Mucosa of rectum (tissue), 2 donors: ENCODE data around the gene CDH5.
"Not testable (repeated sequence)": the region's sequence is repeated elsewhere in the genome, so short reads cannot be mapped to it uniquely, and the experiment has no call there.

Experiments
- H3K27ac ChIP-seq, 2 donors: one replicate each; pipeline ENCODE4 v1.7.0; 2013; ENCODE audit warnings: inconsistent platforms in 2 of 2, low read depth in 2 of 2, low read length in 2 of 2
- H3K27me3 ChIP-seq, 2 donors: one replicate each; pipeline ENCODE4 v1.7.0; 2013; ENCODE audit warnings: low read length in 2 of 2; ENCODE audit not compliant: control insufficient read depth in 2 of 2, insufficient read depth in 2 of 2
- H3K36me3 ChIP-seq, 2 donors: one replicate each; pipeline ENCODE4 v1.7.0; 2013; ENCODE audit warnings: low read length in 2 of 2; ENCODE audit not compliant: control insufficient read depth in 2 of 2, insufficient read depth in 2 of 2
- H3K4me1 ChIP-seq, 2 donors: one replicate each; pipeline ENCODE4 v1.7.0; 2013; ENCODE audit warnings: low read length in 2 of 2, mild to moderate bottlenecking in 1 of 2; ENCODE audit not compliant: control insufficient read depth in 2 of 2, insufficient read depth in 2 of 2
- H3K4me3 ChIP-seq, 2 donors: one replicate each; pipeline ENCODE4 v1.7.0; 2013; ENCODE audit warnings: low read length in 2 of 2
- H3K9ac ChIP-seq, 2 donors: one replicate each; pipeline ENCODE4 v1.7.0; 2013; ENCODE audit warnings: low read length in 2 of 2, low read depth in 1 of 2, mild to moderate bottlenecking in 1 of 2
- H3K9me3 ChIP-seq, 2 donors: one replicate each; pipeline ENCODE4 v1.7.0; 2013; ENCODE audit warnings: low read length in 2 of 2; ENCODE audit not compliant: control insufficient read depth in 2 of 2
- donor health status: healthy.
- donor health status: Normal muscosa, but diverticular disease.

Gene CDH5, protein sequence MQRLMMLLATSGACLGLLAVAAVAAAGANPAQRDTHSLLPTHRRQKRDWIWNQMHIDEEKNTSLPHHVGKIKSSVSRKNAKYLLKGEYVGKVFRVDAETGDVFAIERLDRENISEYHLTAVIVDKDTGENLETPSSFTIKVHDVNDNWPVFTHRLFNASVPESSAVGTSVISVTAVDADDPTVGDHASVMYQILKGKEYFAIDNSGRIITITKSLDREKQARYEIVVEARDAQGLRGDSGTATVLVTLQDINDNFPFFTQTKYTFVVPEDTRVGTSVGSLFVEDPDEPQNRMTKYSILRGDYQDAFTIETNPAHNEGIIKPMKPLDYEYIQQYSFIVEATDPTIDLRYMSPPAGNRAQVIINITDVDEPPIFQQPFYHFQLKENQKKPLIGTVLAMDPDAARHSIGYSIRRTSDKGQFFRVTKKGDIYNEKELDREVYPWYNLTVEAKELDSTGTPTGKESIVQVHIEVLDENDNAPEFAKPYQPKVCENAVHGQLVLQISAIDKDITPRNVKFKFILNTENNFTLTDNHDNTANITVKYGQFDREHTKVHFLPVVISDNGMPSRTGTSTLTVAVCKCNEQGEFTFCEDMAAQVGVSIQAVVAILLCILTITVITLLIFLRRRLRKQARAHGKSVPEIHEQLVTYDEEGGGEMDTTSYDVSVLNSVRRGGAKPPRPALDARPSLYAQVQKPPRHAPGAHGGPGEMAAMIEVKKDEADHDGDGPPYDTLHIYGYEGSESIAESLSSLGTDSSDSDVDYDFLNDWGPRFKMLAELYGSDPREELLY

DNA sequence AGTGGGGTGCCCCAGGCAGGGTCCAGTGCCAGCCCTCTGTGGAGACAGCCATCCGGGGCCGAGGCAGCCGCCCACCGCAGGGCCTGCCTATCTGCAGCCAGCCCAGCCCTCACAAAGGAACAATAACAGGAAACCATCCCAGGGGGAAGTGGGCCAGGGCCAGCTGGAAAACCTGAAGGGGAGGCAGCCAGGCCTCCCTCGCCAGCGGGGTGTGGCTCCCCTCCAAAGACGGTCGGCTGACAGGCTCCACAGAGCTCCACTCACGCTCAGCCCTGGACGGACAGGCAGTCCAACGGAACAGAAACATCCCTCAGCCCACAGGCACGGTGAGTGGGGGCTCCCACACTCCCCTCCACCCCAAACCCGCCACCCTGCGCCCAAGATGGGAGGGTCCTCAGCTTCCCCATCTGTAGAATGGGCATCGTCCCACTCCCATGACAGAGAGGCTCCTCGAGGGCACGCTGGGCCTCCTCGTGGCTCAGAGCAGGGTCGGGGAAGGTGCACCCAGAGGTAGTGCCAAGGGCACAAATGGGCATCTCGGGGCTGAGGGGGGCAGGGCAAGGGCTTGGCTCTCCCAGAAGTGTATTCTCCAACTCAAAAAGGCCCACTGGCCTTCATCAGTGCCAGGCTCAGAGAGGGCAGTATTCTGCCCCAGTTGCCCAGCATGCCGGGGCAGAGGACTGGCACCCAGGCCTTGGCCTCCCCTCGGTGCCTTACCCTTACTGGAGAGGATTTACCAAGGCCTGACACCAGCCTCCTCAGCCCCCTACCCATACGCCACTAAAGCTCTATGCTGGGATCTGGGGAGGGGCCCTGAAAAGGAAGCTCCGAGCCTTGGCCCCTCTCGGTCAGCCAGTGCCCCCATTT is at the start of gene CDH5:
Gene CDH5, plus strand, starts transcription at position 259 of the 867 bp plus-strand sequence. CDS start 12,647 bp downstream, outside the sequence.
- H3K9me3 ChIP-seq = no peaks in the 10 kb centered on the region
- no peak within 1 kb of the TSS for H3K9ac ChIP-seq
- H3K27ac ChIP-seq = peak within 1 kb of the TSS in 1 of 2 donors; percentile 52
- H3K4me3 ChIP-seq = no peak within 1 kb of the TSS
- peaks cover 3 to 7% of the 10 kb centered on the region in 2 donors for H3K4me1 ChIP-seq
- peaks cover 0 to 3% of the 10 kb centered on the region in 2 donors for H3K27me3 ChIP-seq
- no peaks in the 10 kb centered on the region for H3K36me3 ChIP-seq

DNA sequence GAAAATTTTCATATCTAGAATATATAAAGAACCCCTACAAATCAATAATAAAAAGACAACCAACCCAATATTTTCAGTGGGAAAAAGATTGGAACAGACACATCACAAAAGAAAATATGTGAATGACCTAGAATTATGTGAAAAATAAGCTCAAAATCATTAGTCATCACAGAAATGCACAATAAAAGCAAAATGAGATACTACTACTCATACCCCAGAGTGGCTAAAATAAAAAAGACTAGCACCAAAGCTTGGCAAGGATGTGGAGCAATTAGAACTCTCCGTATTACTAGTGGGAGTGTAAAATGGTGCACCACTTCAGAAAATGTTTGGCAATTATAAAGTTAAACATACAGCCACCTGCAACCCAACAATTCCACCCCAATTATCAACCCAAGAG is 48.0 kb upstream of the CDH5 start:
- Histone ChIP-seq H3K9ac (no peak overlapping the region), H3K4me1 (no peaks in the 10 kb centered on the region), H3K36me3 (no peaks in the 10 kb centered on the region), H3K9me3 (no peaks in the 10 kb centered on the region), H3K27me3 (no peaks in the 10 kb centered on the region), H3K4me3 (no peak overlapping the region), H3K27ac (no peak overlapping the region)

DNA sequence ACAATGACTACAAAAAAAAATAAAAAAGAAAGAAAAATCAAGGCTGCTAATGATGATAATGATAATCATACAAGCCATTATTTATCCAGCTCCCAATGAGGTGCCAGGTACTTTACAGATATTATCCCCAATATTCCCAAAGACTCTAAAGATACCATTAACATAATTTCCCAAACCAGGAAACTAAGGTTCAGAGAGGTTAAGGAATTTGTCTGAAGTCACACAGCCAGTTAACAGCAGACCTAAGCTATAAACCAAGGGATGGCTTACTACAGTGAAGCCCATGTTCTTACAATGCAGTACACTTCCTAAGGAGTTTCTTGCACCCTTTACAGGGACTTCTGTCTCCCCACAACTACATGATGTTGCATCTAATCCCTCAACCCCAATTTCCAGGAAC is 45.7 kb upstream of the CDH5 start:
- Histone ChIP-seq H3K9ac (no peak overlapping the region), H3K27ac (no peak overlapping the region), H3K4me1 (no peaks in the 10 kb centered on the region), H3K9me3 (no peaks in the 10 kb centered on the region), H3K36me3 (no peaks in the 10 kb centered on the region), H3K4me3 (no peak overlapping the region), H3K27me3 (no peaks in the 10 kb centered on the region)

DNA sequence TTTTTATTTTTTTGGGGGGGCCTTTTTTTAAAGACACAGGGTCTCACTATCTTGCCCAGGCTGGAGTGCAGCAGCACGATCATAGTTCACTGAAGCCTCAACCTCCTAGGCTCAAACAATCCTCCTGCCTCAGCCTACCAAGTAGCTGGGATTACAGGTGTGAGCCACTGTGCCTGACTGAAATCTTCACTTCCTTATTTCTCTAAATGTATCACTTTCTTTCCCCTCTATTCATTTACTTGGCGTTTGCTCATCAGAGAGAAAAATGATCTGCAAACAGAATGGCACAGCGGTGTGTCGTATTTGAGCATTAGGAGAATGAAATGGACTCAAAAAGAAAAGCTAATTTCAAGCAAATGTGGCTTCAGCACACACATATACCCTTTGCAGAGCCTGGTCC is 44.3 kb upstream of the CDH5 start:
- H3K27me3 ChIP-seq = no peaks in the 10 kb centered on the region
- no peak overlapping the region for H3K9ac ChIP-seq
- H3K27ac ChIP-seq = no peak overlapping the region
- H3K9me3 ChIP-seq = no peaks in the 10 kb centered on the region
- H3K36me3 ChIP-seq = no peaks in the 10 kb centered on the region
- H3K4me3 ChIP-seq = no peak overlapping the region
- H3K4me1 ChIP-seq = peaks cover 5 to 6% of the 10 kb centered on the region in 2 donors

DNA sequence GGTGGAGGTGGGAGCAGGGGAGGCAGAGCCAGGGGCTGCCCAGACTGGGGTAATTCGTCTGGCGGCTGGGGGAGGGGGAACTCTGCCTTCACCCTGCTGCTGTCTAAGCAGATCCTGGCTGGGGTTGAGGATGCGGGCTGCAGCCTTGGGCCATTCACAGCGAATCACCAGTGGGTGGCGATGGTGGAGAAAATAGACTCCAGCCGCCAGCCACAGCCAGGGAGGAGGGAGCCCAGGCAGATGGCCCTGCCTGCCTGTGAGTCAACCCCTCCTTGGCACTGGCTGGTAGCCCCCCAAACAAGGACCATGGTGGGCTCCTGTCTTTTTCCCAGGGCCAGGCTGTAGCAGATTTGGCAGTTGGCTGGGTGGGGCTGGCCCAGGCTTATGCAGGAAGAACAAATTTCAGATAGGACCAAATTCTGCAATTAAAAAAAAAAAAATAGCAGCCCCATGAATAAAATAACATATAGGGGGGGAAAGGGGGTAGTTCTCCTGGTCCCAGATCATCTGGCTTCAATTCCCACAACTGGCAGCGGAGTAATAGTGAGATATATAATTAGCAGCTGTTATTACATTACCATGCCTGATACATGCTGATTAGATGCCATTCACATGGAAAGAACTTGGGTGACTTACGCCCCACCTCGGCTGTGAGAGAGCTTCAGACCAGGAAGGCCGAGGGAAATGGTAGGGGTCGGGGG is 41.5 kb upstream of the CDH5 start:
- no peaks in the 10 kb centered on the region for H3K9me3 ChIP-seq
- H3K4me3 ChIP-seq = no peak overlapping the region
- peaks cover 6 to 8% of the 10 kb centered on the region in 2 donors for H3K4me1 ChIP-seq
- no peak overlapping the region for H3K9ac ChIP-seq
- no peak overlapping the region for H3K27ac ChIP-seq
- H3K36me3 ChIP-seq = no peaks in the 10 kb centered on the region
- H3K27me3 ChIP-seq = no peaks in the 10 kb centered on the region

DNA sequence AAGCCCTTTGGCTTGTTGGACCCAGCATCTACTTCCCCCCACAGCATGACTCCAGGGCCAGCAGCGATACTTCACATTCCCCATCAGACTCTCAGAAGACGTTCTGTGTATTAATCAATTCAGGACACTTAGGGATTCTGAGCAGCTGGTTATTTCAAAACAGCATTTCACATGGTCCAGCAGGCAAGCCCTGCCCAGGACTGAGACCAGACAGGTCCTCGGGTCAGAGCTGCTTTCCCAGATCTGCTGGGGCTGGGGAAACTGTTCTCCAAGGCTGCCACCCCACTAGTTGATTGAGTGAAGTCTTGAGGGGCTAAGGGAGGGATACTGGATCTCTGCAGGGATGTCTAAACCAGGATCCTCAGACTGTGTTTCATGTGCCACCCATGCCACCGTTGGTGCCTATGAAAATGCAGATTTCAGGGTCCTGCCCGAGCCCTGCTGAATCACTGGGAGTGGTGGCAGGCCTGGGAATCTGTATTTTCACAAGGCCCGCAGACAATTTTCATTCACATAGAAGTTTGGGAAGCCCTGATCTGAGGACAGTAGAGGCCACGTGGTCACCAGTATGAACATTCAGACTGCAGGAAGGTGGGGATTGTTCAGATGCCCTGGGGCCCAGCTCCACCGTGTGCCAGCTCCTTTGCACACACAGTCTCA is 40.6 kb upstream of the CDH5 start:
- Histone ChIP-seq H3K4me3 (no peak overlapping the region), H3K9ac (no peak overlapping the region), H3K36me3 (no peaks in the 10 kb centered on the region), H3K27ac (no peak overlapping the region), H3K9me3 (no peaks in the 10 kb centered on the region), H3K27me3 (no peaks in the 10 kb centered on the region), H3K4me1 (peaks cover 6 to 8% of the 10 kb centered on the region in 2 donors)

DNA sequence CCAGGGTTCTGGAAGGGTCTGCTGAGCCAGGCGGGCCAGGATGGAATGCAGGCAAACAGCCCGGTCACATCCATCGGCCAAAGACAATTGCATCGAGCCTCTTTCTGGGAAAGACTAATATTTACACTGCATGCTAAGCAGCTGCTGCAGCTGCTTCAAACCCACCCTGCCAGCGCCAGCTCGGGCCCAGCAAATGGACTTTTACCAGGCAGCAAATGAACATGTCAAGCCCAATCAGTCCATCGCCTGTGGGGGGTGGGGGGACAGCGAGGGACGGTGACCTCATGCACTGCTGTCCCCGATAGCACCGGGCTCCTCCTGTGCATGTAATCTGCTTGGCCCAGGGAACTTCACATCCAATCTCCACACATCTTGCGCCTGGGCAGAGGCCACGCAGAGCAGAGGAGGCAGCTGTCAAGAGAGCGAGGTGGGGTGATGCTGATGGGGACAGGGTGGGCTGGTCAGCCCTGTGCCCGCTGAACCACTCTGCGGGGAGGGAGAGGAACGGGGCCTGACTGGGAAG is 39.4 kb upstream of the CDH5 start:
- no peak overlapping the region for H3K9ac ChIP-seq
- no peak overlapping the region for H3K27ac ChIP-seq
- no peaks in the 10 kb centered on the region for H3K9me3 ChIP-seq
- H3K4me3 ChIP-seq = no peak overlapping the region
- H3K36me3 ChIP-seq = no peaks in the 10 kb centered on the region
- H3K27me3 ChIP-seq = no peaks in the 10 kb centered on the region
- H3K4me1 ChIP-seq = peaks cover 6 to 8% of the 10 kb centered on the region in 2 donors

DNA sequence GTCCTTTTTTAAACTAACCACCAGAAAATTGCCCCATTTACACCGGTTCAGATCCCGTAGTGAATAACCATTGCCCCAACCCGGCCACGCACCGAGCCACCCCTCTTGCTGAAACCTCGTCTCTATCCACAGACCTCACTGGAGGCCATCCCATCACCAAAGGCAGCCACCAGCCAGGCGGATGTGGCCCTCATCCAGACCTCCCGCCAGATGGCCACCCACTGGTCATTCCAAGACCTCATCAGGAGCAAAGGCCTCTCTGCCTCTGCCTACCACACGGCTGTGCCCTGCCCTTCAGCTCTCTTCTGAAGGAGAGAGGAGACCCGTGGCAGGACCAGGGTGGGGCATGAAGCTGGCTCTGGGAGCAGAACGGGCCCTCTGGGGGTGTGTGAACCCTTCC is 38.2 kb upstream of the CDH5 start:
- Histone ChIP-seq H3K27me3 (no peaks in the 10 kb centered on the region), H3K27ac (no peak overlapping the region), H3K9ac (no peak overlapping the region), H3K9me3 (no peaks in the 10 kb centered on the region), H3K4me3 (no peak overlapping the region), H3K4me1 (peaks cover 6 to 8% of the 10 kb centered on the region in 2 donors), H3K36me3 (no peaks in the 10 kb centered on the region)

DNA sequence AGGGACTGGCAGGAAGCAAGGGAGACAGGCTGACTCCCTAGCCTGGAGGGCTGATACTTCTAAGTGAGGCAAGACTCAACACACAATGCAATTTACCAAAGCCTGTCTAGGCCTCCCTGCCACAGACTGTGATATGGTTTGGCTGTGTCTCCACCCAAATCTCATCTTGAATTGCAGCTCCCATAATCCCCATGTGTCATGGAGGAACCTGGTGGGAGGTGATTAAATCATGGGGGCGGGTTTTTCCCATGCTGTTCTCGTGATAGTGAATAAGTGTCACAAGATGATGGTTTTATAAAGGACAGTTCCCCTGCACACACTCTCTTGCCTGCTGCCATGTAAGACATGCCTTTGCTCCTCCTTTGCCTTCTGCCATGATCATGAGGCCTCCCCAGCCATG is 35.0 kb upstream of the CDH5 start:
- not testable (repeated sequence) for H3K27ac ChIP-seq, H3K4me3 ChIP-seq, H3K9me3 ChIP-seq, H3K36me3 ChIP-seq, H3K27me3 ChIP-seq, H3K9ac ChIP-seq, H3K4me1 ChIP-seq
